ENCODE data around the gene VPS26B.

The VPS26B gene

DNA sequence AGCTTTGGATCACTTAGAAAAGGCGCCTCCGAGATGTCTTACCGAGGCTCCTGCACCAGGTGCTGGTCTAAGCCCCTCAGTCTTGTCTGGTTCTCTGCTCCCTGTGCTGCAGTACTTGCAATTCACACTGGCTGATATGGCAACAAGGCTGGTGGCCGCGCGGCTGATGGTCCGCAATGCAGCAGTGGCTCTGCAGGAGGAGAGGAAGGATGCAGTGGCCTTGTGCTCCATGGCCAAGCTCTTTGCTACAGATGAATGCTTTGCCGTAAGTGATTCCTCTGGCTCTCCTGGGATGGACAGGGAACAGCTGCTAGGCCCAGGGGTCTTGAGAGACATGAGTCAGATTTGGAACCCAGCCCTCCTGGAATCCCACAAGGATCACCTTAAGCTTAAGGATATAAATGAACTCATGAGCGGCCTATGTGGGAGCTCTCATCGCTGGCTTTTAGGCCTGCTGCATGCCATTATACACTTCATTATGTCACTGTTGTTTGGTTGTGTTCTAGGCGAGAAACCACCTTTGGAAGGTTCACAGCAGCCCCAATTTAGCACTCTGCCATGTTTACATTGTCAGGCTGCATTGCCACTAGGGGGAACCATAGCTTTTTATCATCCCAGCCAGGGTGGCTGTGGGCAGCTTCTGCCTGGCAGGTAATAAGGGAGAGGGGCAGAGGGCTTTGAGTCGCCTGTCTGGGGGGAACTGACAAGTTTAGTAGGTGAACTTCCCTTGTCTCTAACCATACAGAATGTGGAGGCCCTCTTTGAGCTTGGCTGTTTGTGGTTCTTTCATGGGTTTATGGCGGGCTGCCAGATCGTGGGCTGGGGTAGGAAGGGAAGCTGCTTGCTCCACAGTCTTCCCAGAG lies 37.4 kb downstream of the VPS26B start:
- TF ChIP-seq POLR2A (IDR thresholded peaks at IDR 0.05; ENCODE audit: low read depth, low read length) (no peak), POLR2AphosphoS5 (IDR thresholded peaks at IDR 0.05; ENCODE audit: low read depth, low read length) (no peak), TAF1 (IDR thresholded peaks at IDR 0.05; ENCODE audit: borderline replicate concordance, low read depth, low read length) (no peak)
- no peak for DNase-seq (ENCODE audit: insufficient read length)
- no peak for FAIRE-seq

DNA sequence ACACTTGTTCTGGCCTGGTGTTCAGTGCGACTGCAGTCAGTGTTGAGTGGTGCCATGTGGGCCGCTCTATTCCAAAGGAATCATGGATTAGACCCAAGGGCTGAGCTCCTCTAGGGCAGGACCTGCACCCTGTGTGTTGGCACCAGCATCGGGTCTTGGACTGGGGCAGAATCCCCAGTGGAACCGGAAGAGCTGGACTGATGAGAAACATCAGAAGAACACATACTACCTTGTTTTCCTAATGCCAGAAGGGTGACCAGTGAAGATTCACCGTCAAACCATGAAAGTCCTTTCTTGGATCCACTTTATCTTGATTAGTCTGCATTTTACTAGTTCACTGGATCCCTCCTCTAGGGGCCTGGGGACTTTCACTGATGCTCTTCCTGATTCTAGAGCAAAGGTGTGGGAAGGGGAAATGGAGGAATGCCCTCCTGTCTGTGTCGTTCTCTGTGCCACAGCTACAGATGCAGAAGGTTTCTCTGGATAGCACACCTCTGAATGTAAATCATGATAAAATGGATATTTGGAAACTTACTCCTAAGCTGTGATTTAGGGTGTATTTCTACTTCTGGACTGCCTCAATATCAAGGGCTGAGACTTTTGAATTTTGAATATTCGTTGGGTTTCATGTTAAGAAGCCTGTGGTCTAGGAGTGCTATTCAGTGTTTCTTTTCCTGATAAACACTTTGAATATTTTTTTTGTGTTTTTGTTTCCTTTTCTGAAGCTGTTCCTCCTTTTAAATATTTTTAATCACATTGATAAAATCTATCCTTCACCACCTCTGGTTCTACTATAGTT lies 40.7 kb downstream of the VPS26B start:
- TF ChIP-seq POLR2AphosphoS5 (IDR thresholded peaks at IDR 0.05; ENCODE audit: low read depth, low read length) (no peak), POLR2A (IDR thresholded peaks at IDR 0.05; ENCODE audit: low read depth, low read length) (no peak), TAF1 (IDR thresholded peaks at IDR 0.05; ENCODE audit: borderline replicate concordance, low read depth, low read length) (no peak)
- FAIRE-seq, result no peak
- no peak for DNase-seq (ENCODE audit: insufficient read length)

DNA sequence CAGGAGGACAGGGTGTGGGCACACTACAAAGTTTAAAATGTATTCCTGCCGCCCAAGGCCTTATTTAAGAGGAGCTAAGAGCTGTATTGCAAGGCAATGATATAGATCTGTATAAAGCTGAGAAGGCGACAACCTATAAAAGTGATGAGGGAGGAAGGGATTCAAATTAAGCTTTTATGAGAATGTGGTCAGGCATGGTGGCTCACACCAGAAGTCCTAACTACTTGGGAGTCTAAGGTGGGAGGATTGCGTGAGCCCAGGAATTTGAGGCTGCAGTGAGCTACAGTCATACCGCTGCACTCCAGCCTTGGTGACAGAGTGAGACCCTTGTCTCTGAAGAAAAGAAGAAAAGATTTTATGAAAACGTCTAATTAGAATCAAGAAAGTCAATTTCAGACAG lies 42.0 kb downstream of the VPS26B start:
- no peak for DNase-seq (ENCODE audit: insufficient read length)
- TF ChIP-seq POLR2A (IDR thresholded peaks at IDR 0.05; ENCODE audit: low read depth, low read length) (no peak), TAF1 (IDR thresholded peaks at IDR 0.05; ENCODE audit: borderline replicate concordance, low read depth, low read length) (no peak), POLR2AphosphoS5 (IDR thresholded peaks at IDR 0.05; ENCODE audit: low read depth, low read length) (no peak)
- no peak for FAIRE-seq

- no peak for DNase-seq (ENCODE audit: insufficient read length)
- FAIRE-seq, result no peak
- no peak for TF ChIP-seq POLR2A (IDR thresholded peaks at IDR 0.05; ENCODE audit: low read depth, low read length)
- no peak for TF ChIP-seq POLR2AphosphoS5 (IDR thresholded peaks at IDR 0.05; ENCODE audit: low read depth, low read length)
- no peak for TF ChIP-seq TAF1 (IDR thresholded peaks at IDR 0.05; ENCODE audit: borderline replicate concordance, low read depth, low read length)
These were observed 42.4 kb downstream of the VPS26B start for GRCh38 chr11:134266841-134267251.

DNA sequence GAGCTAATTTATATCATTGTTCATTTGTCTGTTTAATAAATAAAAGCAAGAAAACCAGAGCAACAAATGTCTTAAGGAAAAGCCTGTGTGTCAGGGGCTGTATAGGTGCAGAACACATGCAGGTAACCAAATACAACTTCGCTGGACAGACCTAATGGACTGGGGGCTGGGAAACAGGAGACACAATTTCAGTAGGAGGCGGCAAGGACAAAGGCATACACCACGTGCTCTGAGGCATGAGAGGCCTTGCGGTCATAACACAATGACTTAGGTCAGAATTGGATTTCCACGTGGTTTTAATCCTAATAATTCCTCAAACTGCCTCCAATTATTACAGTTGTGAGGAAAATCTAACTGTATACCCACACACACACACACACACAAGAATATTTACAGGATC lies 43.0 kb downstream of the VPS26B start:
- DNase-seq (ENCODE audit: insufficient read length), result no peak
- no peak for TF ChIP-seq POLR2A (IDR thresholded peaks at IDR 0.05; ENCODE audit: low read depth, low read length)
- no peak for TF ChIP-seq TAF1 (IDR thresholded peaks at IDR 0.05; ENCODE audit: borderline replicate concordance, low read depth, low read length)
- no peak for TF ChIP-seq POLR2AphosphoS5 (IDR thresholded peaks at IDR 0.05; ENCODE audit: low read depth, low read length)
- FAIRE-seq, result no peak

GRCh38 chr11:134267966-134268365 lies 43.5 kb downstream of the VPS26B start:
- TF ChIP-seq POLR2AphosphoS5 (IDR thresholded peaks at IDR 0.05; ENCODE audit: low read depth, low read length) (no peak), TAF1 (IDR thresholded peaks at IDR 0.05; ENCODE audit: borderline replicate concordance, low read depth, low read length) (no peak), POLR2A (IDR thresholded peaks at IDR 0.05; ENCODE audit: low read depth, low read length) (no peak)
- DNase-seq (ENCODE audit: insufficient read length) (no peak), FAIRE-seq (no peak)

DNA sequence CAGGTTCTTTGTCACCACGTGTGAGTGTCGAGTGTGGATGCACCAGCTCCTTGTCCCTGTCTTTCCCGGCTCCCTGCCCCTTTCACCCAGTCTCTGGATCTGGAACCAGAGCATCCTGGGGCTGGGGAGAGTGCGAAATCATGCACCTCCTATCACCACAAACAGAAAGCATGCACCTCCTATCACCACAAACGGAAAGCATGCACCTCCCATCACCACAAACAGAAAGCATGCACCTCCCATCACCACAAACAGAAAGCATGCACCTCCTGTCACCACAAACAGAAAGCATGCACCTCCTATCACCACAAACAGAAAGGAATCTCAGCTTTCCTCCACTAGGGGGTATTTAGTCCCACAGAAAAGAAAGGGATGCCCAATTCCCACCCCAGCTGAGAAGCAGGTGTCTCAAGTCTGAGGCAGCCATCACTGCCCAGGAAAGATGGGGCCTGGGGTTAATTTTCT lies 45.8 kb downstream of the VPS26B start:
- DNase-seq (ENCODE audit: insufficient read length), result no peak
- TF ChIP-seq TAF1 (IDR thresholded peaks at IDR 0.05; ENCODE audit: borderline replicate concordance, low read depth, low read length) (no peak), POLR2AphosphoS5 (IDR thresholded peaks at IDR 0.05; ENCODE audit: low read depth, low read length) (no peak), POLR2A (IDR thresholded peaks at IDR 0.05; ENCODE audit: low read depth, low read length) (no peak)
- no peak for FAIRE-seq

- DNase-seq (ENCODE audit: insufficient read length), result no peak
- TF ChIP-seq TAF1 (IDR thresholded peaks at IDR 0.05; ENCODE audit: borderline replicate concordance, low read depth, low read length), result no peak
- no peak for TF ChIP-seq POLR2A (IDR thresholded peaks at IDR 0.05; ENCODE audit: low read depth, low read length)
- no peak for TF ChIP-seq POLR2AphosphoS5 (IDR thresholded peaks at IDR 0.05; ENCODE audit: low read depth, low read length)
- no peak for FAIRE-seq
These were observed 47.5 kb downstream of the VPS26B start for GRCh38 chr11:134271978-134272377.

- FAIRE-seq (no peak), DNase-seq (ENCODE audit: insufficient read length) (no peak)
- no peak for TF ChIP-seq POLR2A (IDR thresholded peaks at IDR 0.05; ENCODE audit: low read depth, low read length)
- no peak for TF ChIP-seq TAF1 (IDR thresholded peaks at IDR 0.05; ENCODE audit: borderline replicate concordance, low read depth, low read length)
- TF ChIP-seq POLR2AphosphoS5 (IDR thresholded peaks at IDR 0.05; ENCODE audit: low read depth, low read length), result no peak
These were observed 48.2 kb downstream of the VPS26B start for GRCh38 chr11:134272381-134273316.

DNA sequence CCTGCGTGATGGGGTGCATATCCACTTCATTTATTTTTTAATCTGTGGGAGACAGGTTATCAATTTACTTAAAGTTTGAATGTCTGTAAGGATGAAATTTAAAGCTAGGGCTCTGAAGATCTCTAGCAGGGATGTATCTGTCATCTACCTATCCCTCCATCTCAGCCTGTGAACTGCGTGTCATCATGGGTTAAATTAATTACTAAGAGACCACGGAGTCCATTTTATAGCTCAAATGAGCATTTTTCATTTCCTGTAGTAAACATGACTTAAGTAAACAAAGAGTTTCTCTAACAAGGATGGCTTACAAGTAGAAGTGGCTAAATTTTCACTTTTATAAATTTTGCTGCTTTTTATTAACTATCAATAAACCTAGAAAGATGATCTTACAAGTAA lies 48.8 kb downstream of the VPS26B start:
- DNase-seq (ENCODE audit: insufficient read length), result no peak
- no peak for FAIRE-seq
- TF ChIP-seq POLR2AphosphoS5 (IDR thresholded peaks at IDR 0.05; ENCODE audit: low read depth, low read length) (no peak), TAF1 (IDR thresholded peaks at IDR 0.05; ENCODE audit: borderline replicate concordance, low read depth, low read length) (no peak), POLR2A (IDR thresholded peaks at IDR 0.05; ENCODE audit: low read depth, low read length) (no peak)

GRCh38 chr11:134275188-134275533 lies 50.7 kb downstream of the VPS26B start:
- FAIRE-seq, result no peak
- TF ChIP-seq POLR2A (IDR thresholded peaks at IDR 0.05; ENCODE audit: low read depth, low read length), result no peak
- TF ChIP-seq TAF1 (IDR thresholded peaks at IDR 0.05; ENCODE audit: borderline replicate concordance, low read depth, low read length), result no peak
- TF ChIP-seq POLR2AphosphoS5 (IDR thresholded peaks at IDR 0.05; ENCODE audit: low read depth, low read length), result no peak; the same call in 1 of the 2 replicates
- no peak for DNase-seq (ENCODE audit: insufficient read length)
